K562 (cell line): Measurements from ENCODE around the gene PCSK7. TPM values are rescaled to one million over a fixed set of nuclear protein-coding genes. Genes with fewer than 3 reads are reported as not detected.
A peak's percentile ranks its signal among the peaks of the same experiment; 100 is the strongest.

Experiments used
- ATAC-seq: fragments of 200-7000 bp; cut with Tn5 transposase; 3 replicates; pipeline ENCODE4 v1.9.1; 2020; ENCODE audit warnings: moderate library complexity
- BruUV-seq: library from RNA; stranded (reverse); fragments of 400-500 nt; replicated peaks from 2 replicates; lab custom pipeline; 2021; lab: Mats Ljungman, UMichigan
- CTCF ChIA-PET: fragments of 300-600 bp; formaldehyde crosslinking; extraction: SDS; loops from one replicate; lab custom pipeline; 2021; ENCODE audit warnings: low intra/inter-chr PET ratio; lab: Yijun Ruan, JAX
- POLR2A ChIA-PET: fragments of 300-600, 350-650 bp; sonication (Branson Sonifier 250); formaldehyde crosslinking; extraction: SDS; loops from one replicate; lab custom pipeline; 2021; ENCODE audit warnings: antibody characterized with exemption, inconsistent platforms; lab: Yijun Ruan, JAX
- DNase-seq, 4 experiments: peaks; one replicate each; pipeline versions ENCODE4 v3.0.0 to v3.0.0-alpha.2; 2011 to 2018; ENCODE audit warnings: low spot score in 3 of 4, mixed read lengths in 3 of 4; ENCODE audit errors: extremely low read depth in 1 of 4
- FAIRE-seq: peaks from 2 replicates; lab custom pipeline; 2011; peaks lifted over from hg19 to GRCh38; lab: Jason Lieb, UNC
- H2AFZ ChIP-seq: 2 replicates; pipeline ENCODE4 v1.6.0; 2011; ENCODE audit warnings: low read depth, low read length, control low read depth, inconsistent platforms
- H3K27ac ChIP-seq: fragments of 200-600 bp; 3 replicates; pipeline ENCODE4 v1.8.0; 2011; ENCODE audit warnings: low read depth, mild to moderate bottlenecking, control low read depth, inconsistent platforms, low read length, moderate library complexity, mixed read lengths; ENCODE audit errors: extremely low read depth
- H3K27me3 ChIP-seq, 2 experiments: fragments of 300-600 bp in 1 of 2; 2 replicates in 1 of 2; 3 replicates in 1 of 2; pipeline versions ENCODE4 v1.6.0 to v1.8.0; 2011; ENCODE audit warnings: inconsistent platforms in 2 of 2, low read length in 2 of 2, mild to moderate bottlenecking in 1 of 2, mixed read lengths in 1 of 2, moderate library complexity in 1 of 2; ENCODE audit not compliant: control insufficient read depth in 2 of 2, insufficient read depth in 2 of 2
- H3K36me3 ChIP-seq: fragments of 300-600 bp; 3 replicates; pipeline ENCODE4 v1.8.0; 2011; ENCODE audit warnings: mild to moderate bottlenecking, low read length, inconsistent platforms; ENCODE audit not compliant: control insufficient read depth, insufficient read depth
- H3K4me1 ChIP-seq, 2 experiments: fragments of 200-600 bp in 1 of 2; replicated peaks in 1 of 2; 2 replicates in 1 of 2; 3 replicates in 1 of 2; pipeline versions ENCODE4 v1.5.1 to v1.8.0; 2011; ENCODE audit warnings: inconsistent platforms in 2 of 2, low read length in 2 of 2, mild to moderate bottlenecking in 1 of 2, mixed read lengths in 1 of 2, moderate library complexity in 1 of 2; ENCODE audit not compliant: control insufficient read depth in 2 of 2, insufficient read depth in 2 of 2
- H3K4me2 ChIP-seq: 2 replicates; pipeline ENCODE4 v1.6.1; 2011; ENCODE audit warnings: low read length, control low read depth, inconsistent platforms, mixed read lengths; ENCODE audit not compliant: insufficient read depth
- H3K4me3 ChIP-seq: fragments of 200-600 bp; sonication (generic), shearing (Covaris generic); 2 replicates; pipeline ENCODE4 v1.5.1; 2016; ENCODE audit warnings: control low read depth, inconsistent platforms
- H3K79me2 ChIP-seq: fragments of 200-600 bp; 3 replicates; pipeline ENCODE4 v1.8.0; 2011; ENCODE audit warnings: low read length, inconsistent platforms; ENCODE audit not compliant: control insufficient read depth, insufficient read depth
- H3K9ac ChIP-seq, 2 experiments: 2 replicates each; pipeline versions ENCODE4 v1.6.0 to v1.6.1; 2011; ENCODE audit warnings: low read depth in 2 of 2, low read length in 2 of 2, control low read depth in 1 of 2, inconsistent platforms in 1 of 2, mild to moderate bottlenecking in 1 of 2, mixed read lengths in 1 of 2; ENCODE audit not compliant: insufficient read depth in 1 of 2
- H3K9me1 ChIP-seq: one replicate; pipeline ENCODE4 v1.6.0; 2011; ENCODE audit warnings: inconsistent platforms, mild to moderate bottlenecking, low read length, moderate library complexity; ENCODE audit not compliant: control insufficient read depth, insufficient read depth
- H3K9me3 ChIP-seq: replicated peaks from 2 replicates; pipeline ENCODE4 v1.5.1; 2011; ENCODE audit warnings: low read depth, low read length, inconsistent platforms; ENCODE audit not compliant: control insufficient read depth, insufficient read depth
- H4K20me1 ChIP-seq: replicated peaks from 2 replicates; pipeline ENCODE4 v1.6.1; 2011; ENCODE audit warnings: low read length, inconsistent platforms, mixed read lengths; ENCODE audit not compliant: control insufficient read depth, insufficient read depth
- ELK3 ChIP-seq: fragments of 450-650 bp; formaldehyde crosslinking; IDR thresholded peaks from 2 replicates; pipeline ENCODE4 v1.4.0; 2020; ENCODE audit warnings: mild to moderate bottlenecking
- RCOR1 ChIP-seq, 2 experiments: IDR thresholded peaks; 2 replicates each; pipeline ENCODE4 v1.6.1; 2012; ENCODE audit warnings: low read depth in 2 of 2, low read length in 2 of 2, borderline replicate concordance in 1 of 2, improper control_type of control experiment in 1 of 2
- SMC3 ChIP-seq: conservative IDR thresholded peaks from 2 replicates; pipeline ENCODE4 v1.6.1; 2011; ENCODE audit warnings: low read depth, low read length, improper control_type of control experiment; ENCODE audit not compliant: insufficient read depth
- SPI1 ChIP-seq: IDR thresholded peaks from 2 replicates; pipeline ENCODE4 v1.6.1; 2011; ENCODE audit warnings: low read depth, low read length, control low read depth, borderline replicate concordance
- TAF7 ChIP-seq: fragments of 450-650 bp; IDR thresholded peaks from 2 replicates; pipeline ENCODE4 v1.6.1; 2016; ENCODE audit warnings: missing genetic modification characterization, missing compliant biosample characterization
- ZBTB11 ChIP-seq, 3 experiments: fragments of 200-800 bp in 1 of 3; fragments of 250-450 bp in 1 of 3; fragments of 450-650 bp in 1 of 3; sonication (Bioruptor Pico) in 1 of 3; sonication (Bioruptor generic) in 1 of 3; formaldehyde crosslinking in 1 of 3; IDR thresholded peaks; 2 replicates each; pipeline versions ENCODE4 v1.6.1 to v1.8.0; 2016 to 2022; ENCODE audit warnings: mild to moderate bottlenecking in 2 of 3, missing genetic modification characterization in 2 of 3, missing compliant biosample characterization in 1 of 3, moderate library complexity in 1 of 3
- ZNF3 ChIP-seq: fragments of 250-450 bp; sonication (Bioruptor Pico); IDR thresholded peaks from 2 replicates; pipeline ENCODE4 v1.5.0; 2021; ENCODE audit warnings: mild to moderate bottlenecking, moderate library complexity
- WGBS: fragments of 100-300 bp; shearing (Covaris generic); methylation state at CpG from one replicate; pipeline ENCODE4 v1.1.6; 2016; ENCODE audit warnings: low coverage, mixed read lengths; ENCODE audit not compliant: insufficient coverage; ENCODE audit errors: missing lambda C conversion rate; 5-methylcytosine and 5-hydroxymethylcytosine counted together
- in situ Hi-C: fragments of 300-500 bp; cut with MboI; formaldehyde crosslinking; loops from 4 replicates; pipeline ENCODE4 v1.15.0; 2018; ENCODE audit warnings: inconsistent platforms, mixed read lengths
- intact Hi-C: fragments of 100-400 bp; cut with micrococcal nuclease; formaldehyde crosslinking; loops from 2 replicates; pipeline ENCODE4 v1.14.2; 2022
- polyA plus RNA-seq, 8 experiments: library from polyadenylated mRNA; depleted of rRNA in 4 of 8; stranded (reverse) in 5 of 8; unstranded in 3 of 8; fragments of >200 nt; fragmentation: Nextera tagmentation in 2 of 8; fragmentation: Illumina TruSeq in 1 of 8; extraction: Ambion mirVana in 2 of 8; extraction: Trizol in 1 of 8; gene quantifications; 2 replicates each; pipeline versions ENCODE4 v1.2.1 to v1.2.3, GENCODE V29; 2011 to 2014; ENCODE audit warnings: inconsistent platforms in 1 of 8, missing spikeins in 1 of 8
- total RNA-seq, 7 experiments: library from RNA; depleted of rRNA in 6 of 7; stranded (reverse); fragments of >200 nt in 6 of 7; fragmentation: Illumina TruSeq in 2 of 7; extraction: Trizol in 2 of 7; gene quantifications; 2 replicates each; pipeline versions ENCODE4 v1.2.1 to v1.2.3, GENCODE V29; 2011 to 2021; ENCODE audit warnings: low replicate concordance in 1 of 7

PCSK7 gene
- total and polyA plus RNA-seq, 9 of the 15 experiments (the other 6 are each of a cell fraction or from before 2014, with no cell fraction given), result 3.1 to 29.2 (median 15.6) TPM

- no peak for FAIRE-seq
- intact Hi-C loops (no loop called here), in situ Hi-C loops (loop anchor here (10.0 kb wide), 1 partner anchor 336 kb away; no protein-coding TSS in a partner anchor)
- no peaks in the 10 kb centered on the region for H3K79me2 ChIP-seq
- H3K9ac ChIP-seq, result peak overlapping the region in 1 of 2 experiments; percentile 72; a peak in 2 of 4 replicates
- ChIA-PET POLR2A (interaction anchor here (0.6 to 3.3 kb wide), 7 partner anchors 10 to 60 kb away, joined by 3 to 20 read pairs (median 3); partner anchors contain the start of gene PCSK7), CTCF (no interaction called here)
- H3K36me3 ChIP-seq, result peaks cover 69% of the 10 kb centered on the region
- TF ChIP-seq ZBTB11 (CRISPR knock-in tag; IDR thresholded peaks at IDR 0.05) (0 out of 6 replicates have a peak, but pooled peaks of 1 of the 3 experiments have one; percentile 18), RCOR1 (IDR thresholded peaks at IDR 0.05; ENCODE audit: borderline replicate concordance in 1 of 2, low read depth in 2 of 2, low read length in 2 of 2) (no peak), SPI1 (peak; percentile 8; the same call in 1 of the 2 replicates), SMC3 (no peak), ZNF3 (CRISPR knock-in tag) (no peak), TAF7 (tag) (no peak), ELK3 (CRISPR knock-in tag) (no peak)
- no TSS peak for BruUV-seq
- H2AFZ ChIP-seq, result no peak overlapping the region
- DNase-seq, result no peak
- peaks cover 10% of the 10 kb centered on the region for H4K20me1 ChIP-seq
- H3K9me1 ChIP-seq, result peaks cover 8% of the 10 kb centered on the region
- H3K9me3 ChIP-seq, result no peaks in the 10 kb centered on the region
- no peak overlapping the region; the same call in 1 of the 2 replicates for H3K4me2 ChIP-seq
- H3K27me3 ChIP-seq, result no peaks in the 10 kb centered on the region
- no peak for ATAC-seq
- H3K27ac ChIP-seq, result no peak overlapping the region; the same call in 1 of the 3 replicates
- peaks cover 52 to 54% of the 10 kb centered on the region in 2 experiments; a peak in 4 of 5 replicates for H3K4me1 ChIP-seq
- WGBS, result 91% methylated on average over 9 of the region's 9 CpGs
- H3K4me3 ChIP-seq, result no peak overlapping the region
Measured at GRCh38 chr11:117220568-117220967, 11.3 kb downstream of the PCSK7 start.
